ENCODE results near the gene JPT1. TPM values are rescaled to one million over a fixed set of nuclear protein-coding genes. Genes with fewer than 3 reads are reported as not detected.

Gene JPT1
- total and polyA plus RNA-seq, 2 experiments from 2014 or later, result 278 to 903 TPM

- Mint-ChIP-seq H3K4me3 (no peak overlapping the region), H3K4me1 (peaks cover 11% of the 10 kb centered on the region), H3K9me3 (peaks cover 1% of the 10 kb centered on the region; the same call in 1 of the 3 replicates), H3K27me3 (ENCODE audit: insufficient read depth, low read depth, poor library complexity) (peaks cover 20% of the 10 kb centered on the region), H3K27ac (no peak overlapping the region; the same call in 1 of the 2 replicates), H3K36me3 (ENCODE audit: low read depth) (peaks cover 82% of the 10 kb centered on the region)
- Histone ChIP-seq H3F3A (replicated peaks; ENCODE audit: low read depth) (peaks cover 45% of the 10 kb centered on the region), H2AFZ (no peak overlapping the region), H3K4me3 (no peak overlapping the region), H4K20me1 (replicated peaks; ENCODE audit: insufficient read depth) (peaks cover 69% of the 10 kb centered on the region), H3K79me2 (replicated peaks; ENCODE audit: insufficient read depth) (peaks cover 92% of the 10 kb centered on the region), H3K9me2 (ENCODE audit: insufficient read depth) (no peaks in the 10 kb centered on the region), H3K27me3 (ENCODE audit: insufficient read depth) (no peaks in the 10 kb centered on the region), H3K27ac (ENCODE audit: low read depth) (peak overlapping the region; percentile 81; the same call in 1 of the 2 replicates), H3K36me3 (ENCODE audit: insufficient read depth) (peaks cover 60% of the 10 kb centered on the region), H3K4me2 (no peak overlapping the region), H3K4me1 (ENCODE audit: insufficient read depth) (0 out of 2 replicates have a peak, but pooled peaks cover 13% of the 10 kb centered on the region)
- DNase-seq (ENCODE audit: low spot score) (no peak), ATAC-seq (no peak)
- TF ChIP-seq JUNB (IDR thresholded peaks at IDR 0.05; ENCODE audit: unreplicated experiment) (no peak), REST (IDR thresholded peaks at IDR 0.05; ENCODE audit: unreplicated experiment) (no peak), EZH2 (IDR thresholded peaks at IDR 0.05; ENCODE audit: low read depth, unreplicated experiment) (no peak), STAT1 (IDR thresholded peaks at IDR 0.05; ENCODE audit: unreplicated experiment) (no peak), ZNF114 (CRISPR knock-in tag; IDR thresholded peaks at IDR 0.05) (no peak), ZNF462 (CRISPR knock-in tag; IDR thresholded peaks at IDR 0.05) (no peak), EZH2phosphoT487 (IDR thresholded peaks at IDR 0.05; ENCODE audit: unreplicated experiment) (no peak), CTCF (conservative IDR thresholded peaks at IDR 0.05; ENCODE audit: low read depth in 2 of 2) (no peak), ETS1 (IDR thresholded peaks at IDR 0.05) (no peak), CREB1 (CRISPR knock-in tag; IDR thresholded peaks at IDR 0.05; ENCODE audit: low read depth) (no peak)
These were observed 24.1 kb upstream of the JPT1 start for GRCh38 chr17:75178453-75178852.
